ENCODE data around the gene KRI1.

DNA sequence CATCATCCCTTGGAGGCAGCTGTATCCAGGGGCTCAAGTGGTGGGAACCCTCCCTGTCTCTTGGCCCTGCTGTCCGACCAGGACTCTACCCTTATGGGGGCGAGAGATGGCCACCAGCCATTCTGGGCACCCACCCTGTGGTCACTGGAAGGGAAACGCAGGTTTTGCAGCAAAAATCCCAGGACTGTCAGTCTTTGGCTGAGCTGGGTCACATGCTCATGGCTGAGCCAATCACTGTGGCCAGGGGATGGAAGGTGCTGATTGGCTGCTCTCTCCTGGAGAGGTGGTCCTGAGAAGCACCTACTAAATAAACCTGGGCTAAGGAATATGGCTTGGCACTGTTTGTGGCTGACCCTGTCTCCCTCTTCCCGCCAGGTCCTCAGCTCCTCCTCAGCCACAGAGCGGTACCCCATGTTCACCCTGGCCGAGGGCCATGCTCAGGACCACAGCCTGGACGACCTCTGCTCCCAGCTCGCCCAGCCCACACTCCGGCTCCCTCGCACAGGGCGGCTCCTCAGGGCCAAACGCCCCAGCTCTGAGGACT lies 13.2 kb downstream of the KRI1 start:
- TF ChIP-seq, protein P1, sequence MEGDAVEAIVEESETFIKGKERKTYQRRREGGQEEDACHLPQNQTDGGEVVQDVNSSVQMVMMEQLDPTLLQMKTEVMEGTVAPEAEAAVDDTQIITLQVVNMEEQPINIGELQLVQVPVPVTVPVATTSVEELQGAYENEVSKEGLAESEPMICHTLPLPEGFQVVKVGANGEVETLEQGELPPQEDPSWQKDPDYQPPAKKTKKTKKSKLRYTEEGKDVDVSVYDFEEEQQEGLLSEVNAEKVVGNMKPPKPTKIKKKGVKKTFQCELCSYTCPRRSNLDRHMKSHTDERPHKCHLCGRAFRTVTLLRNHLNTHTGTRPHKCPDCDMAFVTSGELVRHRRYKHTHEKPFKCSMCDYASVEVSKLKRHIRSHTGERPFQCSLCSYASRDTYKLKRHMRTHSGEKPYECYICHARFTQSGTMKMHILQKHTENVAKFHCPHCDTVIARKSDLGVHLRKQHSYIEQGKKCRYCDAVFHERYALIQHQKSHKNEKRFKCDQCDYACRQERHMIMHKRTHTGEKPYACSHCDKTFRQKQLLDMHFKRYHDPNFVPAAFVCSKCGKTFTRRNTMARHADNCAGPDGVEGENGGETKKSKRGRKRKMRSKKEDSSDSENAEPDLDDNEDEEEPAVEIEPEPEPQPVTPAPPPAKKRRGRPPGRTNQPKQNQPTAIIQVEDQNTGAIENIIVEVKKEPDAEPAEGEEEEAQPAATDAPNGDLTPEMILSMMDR (IDR thresholded peaks at IDR 0.05): no peak
- no peak for TF ChIP-seq POLR2A (IDR thresholded peaks at IDR 0.05)

Data from ovary (tissue), 3 donors.